WERI-Rb-1 (cell line): ENCODE data around the gene DAAM1.

Experiments used
- DNase-seq: peaks from one replicate; pipeline ENCODE4 v3.0.0-alpha.2; 2020
- H3K27ac ChIP-seq: fragments of 250-450 bp; sonication (Bioruptor Pico); 2 replicates; pipeline ENCODE4 v1.5.1; 2020; ENCODE audit warnings: mild to moderate bottlenecking, moderate library complexity
- H3K27me3 ChIP-seq: fragments of 250-450 bp; sonication (Bioruptor Pico); 2 replicates; pipeline ENCODE4 v1.5.1; 2021; ENCODE audit warnings: mild to moderate bottlenecking, low read depth, moderate library complexity; ENCODE audit not compliant: insufficient read depth, severe bottlenecking
- H3K36me3 ChIP-seq: fragments of 250-450 bp; sonication (Bioruptor Pico); 2 replicates; pipeline ENCODE4 v1.5.1; 2020; ENCODE audit warnings: mild to moderate bottlenecking, moderate library complexity
- H3K4me3 ChIP-seq: 2 replicates; pipeline ENCODE4 v1.5.1; 2011; ENCODE audit warnings: low read depth, mild to moderate bottlenecking, control low read depth, low read length
- H3K9me3 ChIP-seq: fragments of 250-450 bp; sonication (Bioruptor Pico); 2 replicates; pipeline ENCODE4 v1.5.1; 2021; ENCODE audit warnings: mild to moderate bottlenecking, moderate library complexity; ENCODE audit not compliant: severe bottlenecking
- CTCF ChIP-seq: IDR thresholded peaks from 2 replicates; pipeline ENCODE4 v1.5.1; 2011; ENCODE audit warnings: low read depth, mild to moderate bottlenecking, control low read depth, inconsistent platforms, low read length

Gene DAAM1

GRCh38 chr14:59356312-59356711, 167.8 kb downstream of the DAAM1 start:
- H3K36me3 ChIP-seq, result peaks cover 79% of the 10 kb centered on the region
- no peaks in the 10 kb centered on the region for H3K27me3 ChIP-seq
- TF ChIP-seq CTCF, result no peak
- no peak for DNase-seq
- no peaks in the 10 kb centered on the region for H3K9me3 ChIP-seq
- H3K4me3 ChIP-seq, result no peak overlapping the region
- H3K27ac ChIP-seq, result no peak overlapping the region

GRCh38 chr14:59356767-59357166, 168.3 kb downstream of the DAAM1 start:
- no peaks in the 10 kb centered on the region for H3K9me3 ChIP-seq
- TF ChIP-seq CTCF, result no peak
- no peak overlapping the region for H3K4me3 ChIP-seq
- no peak for DNase-seq
- H3K36me3 ChIP-seq, result peaks cover 74% of the 10 kb centered on the region
- H3K27me3 ChIP-seq, result no peaks in the 10 kb centered on the region
- no peak overlapping the region for H3K27ac ChIP-seq

GRCh38 chr14:59358102-59358501, 169.6 kb downstream of the DAAM1 start:
- Histone ChIP-seq H3K27ac (no peak overlapping the region), H3K36me3 (peaks cover 64% of the 10 kb centered on the region), H3K4me3 (no peak overlapping the region), H3K9me3 (no peaks in the 10 kb centered on the region), H3K27me3 (no peaks in the 10 kb centered on the region)
- no peak for DNase-seq
- TF ChIP-seq CTCF, result no peak

GRCh38 chr14:59358784-59359183, 170.3 kb downstream of the DAAM1 start:
- Histone ChIP-seq H3K27me3 (no peaks in the 10 kb centered on the region), H3K9me3 (no peaks in the 10 kb centered on the region), H3K27ac (no peak overlapping the region), H3K36me3 (peaks cover 61% of the 10 kb centered on the region), H3K4me3 (no peak overlapping the region)
- TF ChIP-seq CTCF, result no peak
- DNase-seq, result no peak

GRCh38 chr14:59359431-59360124, 171.1 kb downstream of the DAAM1 start:
- DNase-seq, result no peak
- Histone ChIP-seq H3K9me3 (no peaks in the 10 kb centered on the region), H3K4me3 (no peak overlapping the region), H3K27ac (no peak overlapping the region), H3K36me3 (peaks cover 59% of the 10 kb centered on the region), H3K27me3 (no peaks in the 10 kb centered on the region)
- TF ChIP-seq CTCF, result no peak

- Histone ChIP-seq H3K27ac (no peak overlapping the region), H3K27me3 (no peaks in the 10 kb centered on the region), H3K36me3 (peaks cover 57% of the 10 kb centered on the region), H3K9me3 (no peaks in the 10 kb centered on the region), H3K4me3 (no peak overlapping the region)
- DNase-seq, result no peak
- TF ChIP-seq CTCF, result no peak
Measured at GRCh38 chr14:59360233-59360632, 171.8 kb downstream of the DAAM1 start.
